Mammary epithelial cell (primary cell): Measurements from ENCODE around the gene DOCK8.

Source experiments
- CTCF ChIP-seq, 2 donors: IDR thresholded peaks in 1 of 2; conservative IDR thresholded peaks in 1 of 2; 2 replicates each; pipeline ENCODE4 v1.5.1; 2011 to 2012; ENCODE audit warnings: inconsistent platforms in 2 of 2, low read length in 2 of 2, mild to moderate bottlenecking in 2 of 2, control low read depth in 1 of 2, low read depth in 1 of 2; ENCODE audit not compliant: insufficient read depth in 1 of 2; ENCODE audit errors: extremely low read depth in 1 of 2
- EZH2 ChIP-seq: IDR thresholded peaks from 2 replicates; pipeline ENCODE4 v1.6.1; 2012; ENCODE audit warnings: low read length, inconsistent platforms, borderline replicate concordance

GRCh38 chr9:250625-251024 lies 36.0 kb downstream of the DOCK8 start:
- TF ChIP-seq EZH2 (no peak), CTCF (conservative IDR thresholded peaks at IDR 0.05 in 1 of 2, IDR thresholded peaks at IDR 0.05 in 1 of 2; ENCODE audit: extremely low read depth in 1 of 2, insufficient read depth in 1 of 2, low read depth in 1 of 2, low read length in 2 of 2) (no peak)
